ENCODE measurements around the gene NXN.
"Not testable (repeated sequence)": the region's sequence is repeated elsewhere in the genome, so short reads cannot be mapped to it uniquely, and the experiment has no call there.

- not testable (repeated sequence) for TF ChIP-seq POLR2AphosphoS5 (IDR thresholded peaks at IDR 0.05; ENCODE audit: low read depth); SPI1 (IDR thresholded peaks at IDR 0.05; ENCODE audit: borderline replicate concordance, low read depth)
Observed at GRCh38 chr17:995324-995723, 15.7 kb upstream of the NXN start.

All from HL-60 (cell line).